Muscle of leg (tissue), 11 donors: ENCODE data around the gene DDX39A. TPM values are rescaled to one million over a fixed set of nuclear protein-coding genes. Genes with fewer than 3 reads are reported as not detected.
"Not testable (repeated sequence)": the region's sequence is repeated elsewhere in the genome, so short reads cannot be mapped to it uniquely, and the experiment has no call there.

ENCODE experiments used
- DNase-seq: peaks from one replicate; pipeline ENCODE4 v3.0.0; 2013
- H3K27ac ChIP-seq: one replicate; pipeline ENCODE4 v1.5.1; 2013; ENCODE audit warnings: mild to moderate bottlenecking, low read length, control low read depth
- H3K27me3 ChIP-seq: one replicate; pipeline ENCODE4 v1.6.1; 2013; ENCODE audit warnings: low read length; ENCODE audit not compliant: control insufficient read depth, insufficient read depth
- H3K36me3 ChIP-seq: one replicate; pipeline ENCODE4 v1.6.1; 2013; ENCODE audit warnings: low read length; ENCODE audit not compliant: control insufficient read depth, insufficient read depth
- H3K4me1 ChIP-seq: one replicate; pipeline ENCODE4 v1.6.1; 2013; ENCODE audit warnings: low read length; ENCODE audit not compliant: control insufficient read depth, insufficient read depth
- H3K4me3 ChIP-seq: one replicate; pipeline ENCODE4 v1.5.1; 2013; ENCODE audit warnings: low read length, control low read depth
- H3K9me3 ChIP-seq: replicated peaks from 2 replicates; pipeline ENCODE4 v1.6.1; 2013; ENCODE audit warnings: low read depth, low read length; ENCODE audit not compliant: control insufficient read depth
- WGBS: methylation state at CpG from one replicate; pipeline ENCODE4 v1.1.5; 2013; ENCODE audit warnings: missing lambda C conversion rate; ENCODE audit not compliant: insufficient coverage; 5-methylcytosine and 5-hydroxymethylcytosine counted together
- polyA plus RNA-seq, 8 donors: library from polyadenylated mRNA; unstranded; fragments of 120-200 nt; gene quantifications; one replicate each; pipeline versions ENCODE4 v1.2.1 to v1.2.3, GENCODE V29; 2013; ENCODE audit warnings: inconsistent platforms in 1 of 8, low replicate concordance in 1 of 8; ENCODE audit not compliant: insufficient read length in 8 of 8, insufficient read depth in 1 of 8
- total RNA-seq: library from RNA; stranded (reverse); fragments of 120-200 nt; gene quantifications from one replicate; pipeline ENCODE4 v1.2.4, GENCODE V29; 2013

The DDX39A gene
- total and polyA plus RNA-seq, 9 donors, result 34.8 to 52.9 (median 45.2) TPM

DNA sequence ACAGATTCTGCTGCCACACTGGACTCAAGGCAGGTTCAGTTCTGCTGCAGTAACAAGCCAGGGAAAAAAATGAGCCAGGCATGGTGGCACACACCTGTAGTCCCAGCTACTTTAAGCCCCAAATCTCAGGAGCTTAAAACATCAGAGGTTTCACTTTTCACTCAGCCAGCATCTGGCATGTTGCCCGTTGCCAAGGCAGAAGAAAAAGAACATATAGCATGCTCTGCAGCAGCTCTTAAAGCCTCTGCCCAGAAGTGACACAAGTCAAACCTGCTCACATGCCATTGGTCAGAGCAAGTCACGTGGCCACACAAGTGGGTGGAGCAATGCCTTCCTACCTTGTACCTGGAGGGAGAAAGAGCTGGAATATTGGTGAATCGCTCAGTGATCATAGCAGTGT, 52.6 kb downstream of the DDX39A start:
- H3K4me3 ChIP-seq, result no peak overlapping the region
- 32% methylated on average over 3 of the region's 3 CpGs for WGBS
- DNase-seq, result peak; percentile 84
- H3K36me3 ChIP-seq, result no peaks in the 10 kb centered on the region
- H3K27ac ChIP-seq, result peak overlapping the region; percentile 49
- no peaks in the 10 kb centered on the region for H3K9me3 ChIP-seq
- H3K27me3 ChIP-seq, result no peaks in the 10 kb centered on the region
- peaks cover 28% of the 10 kb centered on the region for H3K4me1 ChIP-seq

DNA sequence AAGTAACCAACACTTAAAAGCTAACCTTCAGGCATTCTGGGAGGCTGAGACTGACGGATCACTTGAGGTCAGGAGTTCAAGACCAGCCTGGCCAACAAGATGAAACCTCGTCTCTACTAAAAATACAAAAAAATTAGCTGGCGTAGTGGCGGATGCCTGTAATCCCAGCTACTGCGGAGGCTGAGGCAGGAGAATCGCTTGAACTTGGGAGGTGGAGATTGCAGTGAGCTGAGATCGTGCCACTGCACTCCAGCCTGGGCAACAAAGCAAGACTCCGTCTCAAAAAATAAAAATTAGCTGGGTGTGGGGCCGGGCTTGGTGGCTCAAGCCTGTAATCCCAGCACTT, 55.1 kb downstream of the DDX39A start:
- H3K4me1 ChIP-seq, result peaks cover 18% of the 10 kb centered on the region
- H3K4me3 ChIP-seq, DNase-seq, H3K36me3 ChIP-seq, H3K9me3 ChIP-seq, H3K27ac ChIP-seq, H3K27me3 ChIP-seq: not testable (repeated sequence)
- 88% methylated on average over 3 of the region's 9 CpGs for WGBS

DNA sequence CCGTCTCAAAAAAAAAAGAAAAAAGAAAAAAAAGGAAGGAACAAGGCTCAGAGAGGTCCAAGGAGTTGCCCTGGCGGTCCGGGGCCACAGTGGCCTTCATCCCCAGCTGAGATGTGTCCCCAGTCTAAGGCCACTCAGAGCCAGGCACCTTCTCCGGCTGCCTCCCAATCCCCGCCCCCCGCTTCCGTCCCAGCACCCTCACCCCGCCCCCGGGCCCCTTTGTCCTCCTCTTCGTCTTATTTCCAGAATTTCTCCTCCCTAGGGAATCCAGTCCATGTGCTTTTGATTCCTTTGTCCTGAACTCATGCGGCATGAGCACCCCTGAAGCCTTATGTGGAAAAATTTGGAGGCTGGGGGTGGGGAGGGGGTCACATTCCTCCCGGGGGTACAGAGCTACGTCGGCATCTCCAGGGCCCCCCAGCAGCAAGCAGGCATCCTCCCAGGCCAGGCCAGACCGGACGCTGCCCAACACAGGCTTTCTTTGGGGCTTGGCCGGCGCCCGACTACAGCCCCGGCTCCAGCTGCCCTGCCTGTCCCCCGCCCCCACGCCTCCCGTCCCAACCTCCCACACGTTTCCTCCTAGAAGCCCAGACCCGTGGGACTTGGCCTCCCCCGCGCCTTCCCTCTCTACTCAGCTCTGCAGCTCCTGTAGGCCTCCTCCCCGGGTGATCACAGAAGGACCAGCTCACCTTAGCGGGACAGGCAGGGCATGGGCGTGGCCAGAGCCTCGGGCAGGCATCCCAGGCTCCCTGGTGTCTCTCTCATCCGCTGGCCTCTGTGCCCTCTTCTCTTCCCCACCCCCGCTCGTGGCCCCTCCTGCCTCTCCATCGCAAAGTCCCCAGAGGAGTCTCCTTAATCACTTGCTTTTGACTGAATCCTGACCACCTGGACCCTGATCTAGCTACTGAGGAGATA, 55.7 kb downstream of the DDX39A start:
- Histone ChIP-seq H3K27ac (peak overlapping the region; percentile 67), H3K9me3 (no peaks in the 10 kb centered on the region), H3K27me3 (no peaks in the 10 kb centered on the region), H3K4me3 (peak overlapping the region; percentile 20), H3K36me3 (no peaks in the 10 kb centered on the region), H3K4me1 (peaks cover 18% of the 10 kb centered on the region)
- peak; percentile 83 for DNase-seq
- 6% methylated on average over 27 of the region's 35 CpGs for WGBS

DNA sequence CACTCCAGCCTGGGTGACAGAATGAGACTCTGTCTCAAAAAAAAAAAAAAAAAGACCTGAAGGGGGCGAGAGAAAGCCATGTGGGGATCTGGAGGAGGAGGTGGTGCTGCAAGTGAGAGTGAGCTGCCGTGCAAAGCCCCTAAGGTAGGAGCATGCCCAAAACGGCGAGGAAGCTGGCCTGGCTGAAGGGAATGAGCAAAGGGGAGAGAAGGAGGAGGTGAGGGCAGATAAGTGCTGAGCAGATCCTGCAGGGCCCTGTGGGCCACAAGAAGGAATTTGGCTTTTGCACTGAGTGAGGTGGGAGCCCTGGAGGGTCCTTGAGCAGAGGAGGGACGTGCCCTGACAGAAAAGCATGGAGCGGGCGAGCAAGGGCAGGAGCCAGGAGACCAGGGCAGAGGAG, 57.3 kb downstream of the DDX39A start:
- DNase-seq, result no peak
- Histone ChIP-seq H3K9me3 (no peaks in the 10 kb centered on the region), H3K4me1 (peaks cover 17% of the 10 kb centered on the region), H3K27ac (no peak overlapping the region), H3K4me3 (no peak overlapping the region), H3K36me3 (no peaks in the 10 kb centered on the region), H3K27me3 (no peaks in the 10 kb centered on the region)
- 59% methylated on average over 7 of the region's 7 CpGs for WGBS

Other genes with a start within 250 kb of the DDX39A start
- gene ADGRL1, start 213.2 kb downstream of the DDX39A start, total RNA-seq, result 7.8 TPM
- 10 to 100 TPM; 14.3 to 28.0 (median 21.5) TPM for gene ADGRL1, start 213.2 kb downstream of the DDX39A start, polyA plus RNA-seq
- 27.4 TPM for gene ADGRE5, start 37.9 kb downstream of the DDX39A start, total RNA-seq
- gene ADGRE5, start 37.9 kb downstream of the DDX39A start, polyA plus RNA-seq, result 10 to 100 TPM; 43.5 to 61.9 (median 55.7) TPM
- gene PKN1, start 14.0 kb upstream of the DDX39A start, total RNA-seq, result 40.2 TPM
- 10 to 100 TPM; 69.9 to 79.2 (median 72.5) TPM for gene PKN1, start 14.0 kb upstream of the DDX39A start, polyA plus RNA-seq
- 0.09 TPM for gene PTGER1, start 56.0 kb upstream of the DDX39A start, total RNA-seq
- gene PTGER1, start 56.0 kb upstream of the DDX39A start, polyA plus RNA-seq, result under 1 TPM in 2 of 8 donors, not detected in 6; 0.12 to 0.52 TPM
- 46.1 TPM for gene GIPC1, start 76.8 kb upstream of the DDX39A start, total RNA-seq
- 10 to 100 TPM; 45.0 to 52.5 (median 48.7) TPM for gene GIPC1, start 76.8 kb upstream of the DDX39A start, polyA plus RNA-seq
- gene DNAJB1, start 99.1 kb upstream of the DDX39A start, total RNA-seq, result 51.1 TPM
- gene DNAJB1, start 99.1 kb upstream of the DDX39A start, polyA plus RNA-seq, result 10 to 100 TPM; 63.5 to 87.7 (median 79.2) TPM
- 71.3 TPM for gene TECR, start 110.3 kb upstream of the DDX39A start, total RNA-seq
- 100 to 1,000 TPM in 5 of 8 donors, 10 to 100 TPM in 3; 73.2 to 133 (median 104) TPM for gene TECR, start 110.3 kb upstream of the DDX39A start, polyA plus RNA-seq
- 283 TPM for gene NDUFB7, start 152.7 kb upstream of the DDX39A start, total RNA-seq
- 100 to 1,000 TPM; 105 to 158 (median 130) TPM for gene NDUFB7, start 152.7 kb upstream of the DDX39A start, polyA plus RNA-seq
- not detected for gene CLEC17A, start 163.7 kb upstream of the DDX39A start, total RNA-seq
- gene CLEC17A, start 163.7 kb upstream of the DDX39A start, polyA plus RNA-seq, result under 1 TPM in 5 of 8 donors, not detected in 3; 0.09 to 0.19 (median 0.12) TPM